ENCODE data around the gene METTL26.

METTL26 gene

GRCh38 chr16:660132-660458 is 24.0 kb upstream of the METTL26 start:
- no peaks in the 10 kb centered on the region for H3K9me3 ChIP-seq (ENCODE audit: insufficient read depth, low read length)
- TF ChIP-seq EZH2phosphoT487 (conservative IDR thresholded peaks at IDR 0.05; ENCODE audit: low read length) = no peak
- no peak for TF ChIP-seq CTCF (IDR thresholded peaks at IDR 0.05; ENCODE audit: insufficient read depth, low read length, poor library complexity, severe bottlenecking)
- H3K4me3 ChIP-seq (ENCODE audit: insufficient read depth, low read length, poor library complexity, severe bottlenecking) = no peak overlapping the region
- no peaks in the 10 kb centered on the region for H3F3A ChIP-seq (ENCODE audit: insufficient read depth)
- no peak overlapping the region for H2AFZ ChIP-seq (ENCODE audit: low read depth, low read length, severe bottlenecking)
- no peak overlapping the region for H3K4me2 ChIP-seq (ENCODE audit: low read depth, low read length, poor library complexity, severe bottlenecking)
- H3K9ac ChIP-seq (ENCODE audit: low read length) = no peak overlapping the region
- no peaks in the 10 kb centered on the region for H3K27me3 ChIP-seq (ENCODE audit: low read length)
- no peaks in the 10 kb centered on the region for H3K36me3 ChIP-seq (ENCODE audit: low read length)
- H3K9me2 ChIP-seq (replicated peaks; ENCODE audit: insufficient read depth, low read length) = no peaks in the 10 kb centered on the region
- H3K79me2 ChIP-seq (ENCODE audit: insufficient read depth, low read length) = no peaks in the 10 kb centered on the region
- no peaks in the 10 kb centered on the region for H4K20me1 ChIP-seq (ENCODE audit: low read depth, low read length)
- H3K27ac ChIP-seq (ENCODE audit: low read depth, low read length) = no peak overlapping the region

- no peak overlapping the region for H3K4me2 ChIP-seq (ENCODE audit: low read depth, low read length, poor library complexity, severe bottlenecking)
These were observed 23.5 kb upstream of the METTL26 start for GRCh38 chr16:659618-660017.

GRCh38 chr16:658679-659571 is 22.8 kb upstream of the METTL26 start:
- Histone ChIP-seq H3K9me3 (ENCODE audit: insufficient read depth, low read length) (no peaks in the 10 kb centered on the region), H3K9ac (ENCODE audit: low read length) (no peak overlapping the region), H3K36me3 (ENCODE audit: low read length) (no peaks in the 10 kb centered on the region), H3K4me3 (ENCODE audit: insufficient read depth, low read length, poor library complexity, severe bottlenecking) (no peak overlapping the region), H3K4me2 (ENCODE audit: low read depth, low read length, poor library complexity, severe bottlenecking) (no peak overlapping the region), H2AFZ (ENCODE audit: low read depth, low read length, severe bottlenecking) (no peak overlapping the region), H3K79me2 (ENCODE audit: insufficient read depth, low read length) (no peaks in the 10 kb centered on the region), H3K9me2 (replicated peaks; ENCODE audit: insufficient read depth, low read length) (no peaks in the 10 kb centered on the region), H3F3A (ENCODE audit: insufficient read depth) (no peaks in the 10 kb centered on the region), H3K27me3 (ENCODE audit: low read length) (no peaks in the 10 kb centered on the region), H4K20me1 (ENCODE audit: low read depth, low read length) (no peaks in the 10 kb centered on the region), H3K27ac (ENCODE audit: low read depth, low read length) (no peak overlapping the region)
- TF ChIP-seq EZH2phosphoT487 (conservative IDR thresholded peaks at IDR 0.05; ENCODE audit: low read length) (no peak), CTCF (IDR thresholded peaks at IDR 0.05; ENCODE audit: insufficient read depth, low read length, poor library complexity, severe bottlenecking) (no peak)

More at GRCh38 chr16:659618-660017, 23.5 kb upstream of the METTL26 start:
- TF ChIP-seq EZH2phosphoT487 (conservative IDR thresholded peaks at IDR 0.05; ENCODE audit: low read length) = no peak
- no peak for TF ChIP-seq CTCF (IDR thresholded peaks at IDR 0.05; ENCODE audit: insufficient read depth, low read length, poor library complexity, severe bottlenecking)
- H3F3A ChIP-seq (ENCODE audit: insufficient read depth) = no peaks in the 10 kb centered on the region
- H3K9me2 ChIP-seq (replicated peaks; ENCODE audit: insufficient read depth, low read length) = no peaks in the 10 kb centered on the region
- H3K27ac ChIP-seq (ENCODE audit: low read depth, low read length) = no peak overlapping the region
- H3K9me3 ChIP-seq (ENCODE audit: insufficient read depth, low read length) = no peaks in the 10 kb centered on the region
- no peak overlapping the region for H3K9ac ChIP-seq (ENCODE audit: low read length)
- no peaks in the 10 kb centered on the region for H4K20me1 ChIP-seq (ENCODE audit: low read depth, low read length)
- H3K27me3 ChIP-seq (ENCODE audit: low read length) = no peaks in the 10 kb centered on the region
- H2AFZ ChIP-seq (ENCODE audit: low read depth, low read length, severe bottlenecking) = no peak overlapping the region
- H3K36me3 ChIP-seq (ENCODE audit: low read length) = no peaks in the 10 kb centered on the region
- no peaks in the 10 kb centered on the region for H3K79me2 ChIP-seq (ENCODE audit: insufficient read depth, low read length)
- H3K4me3 ChIP-seq (ENCODE audit: insufficient read depth, low read length, poor library complexity, severe bottlenecking) = no peak overlapping the region
